Sciatic nerve (tissue), 2 donors: Measurements from ENCODE around the gene WNT7B. TPM values are rescaled to one million over a fixed set of nuclear protein-coding genes. Genes with fewer than 3 reads are reported as not detected.
A peak's percentile ranks its signal among the peaks of the same experiment; 100 is the strongest.

Source experiments
- ATAC-seq: fragments of 200-7000 bp; cut with Tn5 transposase; one replicate; pipeline ENCODE4 v1.9.1; 2020; ENCODE audit warnings: mild to moderate bottlenecking, moderate library complexity
- DNase-seq: peaks from one replicate; pipeline ENCODE4 v3.0.0-alpha.2; 2020; ENCODE audit warnings: low spot score
- intact Hi-C: fragments of 100-400 bp; cut with DNase I; formaldehyde crosslinking; loops from one replicate; pipeline ENCODE4 v1.14.2; 2022
- total RNA-seq: library from RNA; stranded (reverse); fragmentation: NEBNext Ultra II Directional; extraction: Animal tissue kit (Norgen Biotek cat#: 25700); gene quantifications from one replicate; pipeline ENCODE4 v1.2.1, GENCODE V29; 2021
- donor health status: DM: no; HTN: no; CAD: no.
- donor health status: DM: no; HTN: no; CAD: no.

WNT7B gene
- total RNA-seq, 1 donor from 2014 or later: not detected

DNA sequence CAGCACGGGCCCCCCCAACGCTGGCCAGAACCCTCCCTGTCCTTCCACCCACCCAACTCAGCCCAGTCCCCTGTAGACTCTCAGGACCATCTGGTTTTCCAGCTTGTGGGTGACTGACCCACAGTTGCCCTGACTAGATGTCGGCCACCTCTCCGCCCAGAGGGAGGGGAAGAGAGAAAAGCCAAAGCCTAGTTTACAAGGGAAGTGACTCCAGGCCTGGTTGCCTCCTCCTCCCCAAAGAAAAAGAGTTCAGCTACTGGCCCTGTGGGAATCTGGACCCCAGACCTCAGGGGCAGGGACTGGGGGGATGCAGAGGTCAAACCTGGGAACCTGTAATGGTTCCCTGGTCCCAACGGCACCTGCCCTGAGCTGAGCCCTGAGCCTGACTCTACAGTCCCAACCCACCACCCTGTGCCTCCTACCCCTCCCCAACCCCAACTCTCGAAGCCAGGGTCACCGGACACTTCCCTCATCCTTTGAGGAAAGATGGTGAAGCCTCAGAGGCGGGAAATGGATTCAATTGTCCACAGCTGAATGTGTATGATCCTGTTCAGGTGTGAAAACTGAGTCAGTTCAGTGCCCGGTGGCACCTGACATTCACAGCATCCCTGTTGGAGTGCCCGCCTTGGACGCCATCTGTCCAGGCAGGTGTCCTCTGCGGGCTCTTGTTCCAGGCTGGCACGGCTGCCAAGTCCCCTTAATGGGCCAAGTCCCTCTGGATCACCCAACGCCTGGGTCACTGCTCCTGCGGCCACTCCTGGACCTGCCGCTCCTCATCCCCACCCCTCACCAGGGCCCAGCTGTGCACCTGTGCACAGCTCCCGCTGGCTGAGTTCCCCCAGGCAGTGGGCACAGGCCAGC is 21.0 kb upstream of the WNT7B start:
- DNase-seq (no peak), ATAC-seq (peak; percentile 58)
- intact Hi-C loops: loop anchor here (10.0 kb wide), 1 partner anchor 317 kb away; no protein-coding TSS in a partner anchor

DNA sequence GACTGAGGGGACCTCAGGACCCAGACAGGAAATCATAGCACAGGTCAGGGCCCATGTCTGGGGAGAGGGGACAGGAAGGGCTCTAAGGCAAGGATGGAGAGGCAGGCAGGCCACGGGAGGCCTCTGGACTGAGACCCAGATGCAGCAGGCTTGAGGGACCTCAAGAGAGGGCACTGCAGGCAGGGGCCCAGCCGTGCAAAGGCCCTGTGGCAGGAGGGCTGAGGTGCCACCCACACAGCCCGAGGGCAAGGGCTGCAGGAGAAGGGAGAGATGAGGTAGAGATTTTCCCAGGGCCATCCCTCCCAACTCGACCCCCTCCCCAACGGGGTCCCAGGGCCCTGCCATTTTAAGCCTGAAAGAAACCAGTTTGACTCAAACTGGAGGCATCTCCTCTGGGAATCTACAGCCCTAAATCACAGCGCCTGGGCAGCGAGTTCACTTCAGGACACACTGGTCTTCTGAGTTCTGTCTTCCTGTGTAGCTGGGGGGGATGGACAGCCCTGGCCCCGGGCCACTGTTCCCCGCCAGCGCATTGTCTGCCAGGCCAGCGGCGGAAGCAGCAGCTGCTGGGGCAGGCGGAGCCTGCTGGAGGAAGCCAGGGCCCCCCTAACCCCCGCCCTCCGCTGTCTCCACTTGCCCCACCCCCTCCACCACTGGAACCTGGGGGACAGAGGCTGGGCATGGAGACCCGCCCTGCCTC is 20.3 kb upstream of the WNT7B start:
- peak; percentile 90 for DNase-seq
- intact Hi-C loops: loop anchor here (10.0 kb wide), 1 partner anchor 318 kb away; no protein-coding TSS in a partner anchor
- peak; percentile 91 for ATAC-seq

DNA sequence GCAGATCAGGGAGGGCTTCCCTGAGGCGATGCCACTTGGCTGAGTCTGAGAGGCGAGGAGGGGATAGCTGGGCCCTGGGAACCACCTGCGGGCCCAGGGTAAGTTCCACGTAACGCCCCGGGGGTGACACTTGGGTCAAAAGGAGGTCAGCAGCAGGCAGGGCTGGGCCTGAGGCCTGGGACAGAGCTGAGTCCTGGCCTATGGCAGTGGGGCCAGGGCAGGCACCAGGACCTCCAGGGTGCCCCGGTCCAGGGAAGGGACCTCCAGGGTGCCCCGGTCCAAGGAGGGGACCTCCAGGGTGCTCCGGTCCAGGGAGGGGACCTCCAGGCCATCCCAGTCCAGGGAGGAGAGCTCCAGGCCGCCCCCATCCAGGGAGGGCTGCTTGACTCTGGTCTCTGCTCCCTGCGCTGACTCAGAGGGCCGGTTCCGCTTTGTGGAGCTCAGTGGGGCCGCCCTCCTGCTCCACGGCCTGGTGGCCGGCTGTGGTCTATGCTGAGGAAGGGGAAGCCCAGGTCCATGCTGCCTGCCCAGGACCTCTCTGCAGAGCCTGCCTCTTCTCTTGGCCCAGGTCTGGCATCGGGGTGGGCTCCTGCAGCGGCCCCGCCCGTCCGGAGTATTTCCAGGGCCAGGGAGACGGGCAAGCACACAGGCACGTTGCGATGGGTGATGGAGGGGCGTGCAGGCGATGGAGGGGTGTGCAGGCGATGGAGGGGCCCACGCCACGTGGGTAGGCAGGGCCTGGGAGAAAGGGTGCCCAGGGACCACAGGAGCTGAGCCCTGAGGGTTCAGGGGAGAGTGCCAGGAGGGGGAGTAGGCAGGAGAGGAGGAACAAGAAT is 19.5 kb upstream of the WNT7B start:
- peak; percentile 54 for ATAC-seq
- intact Hi-C loops: loop anchor here (10.0 kb wide), 1 partner anchor 318 kb away; no protein-coding TSS in a partner anchor
- DNase-seq: peak; percentile 79

DNA sequence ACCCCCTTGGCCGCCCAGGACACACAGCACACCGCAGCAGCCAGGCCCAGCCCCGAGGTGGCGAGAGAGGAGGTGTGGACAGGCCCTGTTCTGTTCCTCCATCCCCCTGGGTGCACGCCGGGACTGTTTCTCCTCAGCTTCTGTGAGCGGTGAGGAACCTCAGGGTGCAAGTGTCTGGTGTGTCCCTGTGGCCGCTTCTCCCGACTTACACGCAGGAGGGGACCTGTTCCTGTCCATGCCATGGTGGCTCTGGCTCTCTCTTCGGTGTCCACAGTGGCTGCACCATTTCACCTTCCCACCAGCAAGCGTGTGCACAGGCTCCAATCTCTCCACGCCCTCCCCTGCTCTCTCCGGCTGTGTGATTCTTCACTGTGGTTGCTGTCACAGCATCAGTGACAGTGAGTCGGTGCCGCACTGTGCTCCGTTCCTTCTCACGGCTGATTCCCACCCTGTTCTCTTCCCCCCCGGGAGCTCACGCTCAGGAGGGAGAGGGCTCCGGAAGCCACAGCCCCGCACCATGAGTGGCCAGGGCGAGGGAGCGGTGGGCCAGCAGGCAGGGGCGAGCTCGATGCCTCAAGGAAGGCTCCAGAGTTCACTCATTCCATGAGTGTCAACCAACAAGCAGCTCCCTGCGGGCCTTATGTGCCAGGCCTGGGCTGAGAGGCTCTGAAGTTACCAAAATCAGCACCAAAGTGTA is 18.6 kb upstream of the WNT7B start:
- DNase-seq: no peak

DNA sequence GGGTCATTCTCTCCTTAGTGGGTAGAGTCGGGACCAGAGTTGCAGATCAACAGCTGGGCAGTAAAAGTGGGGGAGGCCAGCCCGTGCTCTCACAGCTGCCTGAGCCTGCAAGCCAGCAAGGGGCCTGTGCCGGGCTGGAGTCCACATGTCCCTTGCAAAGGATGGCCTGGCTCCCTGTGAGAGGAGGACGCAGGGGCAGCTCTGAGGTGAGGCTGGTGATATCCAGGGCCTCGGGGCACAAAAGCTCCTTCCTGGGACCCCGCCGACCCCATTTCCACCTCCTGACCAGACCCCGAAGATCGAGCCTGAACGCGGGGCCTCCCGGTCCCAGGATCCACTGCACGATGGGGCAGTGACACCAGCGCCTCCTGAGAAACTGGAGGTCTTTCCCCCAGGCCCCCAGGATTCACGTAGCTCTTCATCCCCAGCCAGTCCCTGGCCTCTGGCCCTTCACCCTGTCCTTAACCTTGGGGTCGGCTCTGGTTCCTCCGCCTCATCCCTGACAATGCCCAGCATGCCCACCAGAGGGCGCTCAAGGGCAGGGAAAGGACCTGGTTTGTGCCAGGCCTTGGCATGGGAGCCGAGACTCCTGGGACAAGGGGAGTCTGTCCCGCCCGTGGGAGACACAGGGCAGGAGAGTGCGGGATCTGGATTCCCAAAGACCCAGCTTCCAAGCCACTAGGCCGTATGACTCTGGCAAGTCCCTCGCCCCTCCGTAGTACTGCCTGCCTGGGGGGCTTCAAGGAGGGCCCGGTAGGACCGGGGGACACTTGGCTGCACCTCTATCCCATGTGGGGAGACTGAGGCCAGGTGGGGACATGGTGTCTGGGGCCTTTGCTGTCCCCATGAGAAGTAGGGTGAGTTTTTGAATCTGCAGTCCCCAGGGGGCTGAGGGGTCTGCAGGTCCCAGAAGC is 17.8 kb upstream of the WNT7B start:
- DNase-seq (peak; percentile 95), ATAC-seq (peak; percentile 62)
- intact Hi-C loops: loop anchor here (10.0 kb wide), 1 partner anchor 320 kb away; no protein-coding TSS in a partner anchor

More for the DNA sequence above, 18.6 kb upstream of the WNT7B start:
- ATAC-seq: no peak
- intact Hi-C loops: loop anchor here (10.0 kb wide), 1 partner anchor 319 kb away; no protein-coding TSS in a partner anchor

DNA sequence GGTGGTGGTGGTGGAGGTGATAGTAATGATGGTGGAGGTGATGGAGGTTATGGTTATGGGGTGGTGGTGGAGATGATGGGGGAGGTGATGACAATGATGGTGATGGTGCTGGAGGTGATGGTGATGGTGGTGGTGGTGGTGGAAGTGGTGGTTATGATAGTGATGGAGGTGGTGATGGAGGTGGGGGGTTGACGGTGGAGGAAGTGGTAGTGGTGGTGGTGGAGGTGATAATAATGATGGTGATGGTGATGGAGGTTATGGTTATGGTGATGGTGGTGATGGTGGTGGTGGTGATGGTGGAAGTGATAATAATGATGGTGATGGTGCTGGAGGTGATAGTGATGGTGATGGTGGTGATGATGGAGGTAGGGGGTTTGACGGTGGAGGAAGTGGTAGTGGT is 16.9 kb upstream of the WNT7B start:
- ATAC-seq: no peak
- intact Hi-C loops: loop anchor here (10.0 kb wide), 1 partner anchor 321 kb away; no protein-coding TSS in a partner anchor
- no peak for DNase-seq

DNA sequence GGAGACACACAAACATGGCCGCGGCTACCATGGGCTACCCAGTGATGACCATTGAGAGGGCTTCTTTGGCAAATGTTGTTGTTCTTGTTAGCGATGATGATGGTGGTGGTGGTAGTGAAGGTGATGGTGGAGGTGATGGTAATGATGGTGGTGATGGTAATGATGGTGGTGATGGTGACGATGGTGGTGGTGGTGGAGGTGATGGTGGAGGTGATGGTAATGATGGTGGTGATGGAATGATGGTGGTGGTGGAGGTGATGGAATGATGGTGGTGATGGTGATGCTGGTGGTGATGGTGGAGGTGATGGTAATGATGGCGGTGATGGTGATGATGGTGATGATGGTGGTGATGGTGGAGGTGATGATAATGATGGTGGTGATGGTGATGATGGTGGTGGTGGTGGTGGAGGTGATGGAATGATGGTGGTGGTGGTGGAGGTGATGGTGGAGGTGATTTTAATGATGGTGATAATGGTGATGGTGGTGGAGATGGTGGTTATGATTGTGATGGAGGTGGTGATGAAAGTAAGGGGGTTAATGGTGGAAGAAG is 16.3 kb upstream of the WNT7B start:
- intact Hi-C loops: loop anchor here (10.0 kb wide), 1 partner anchor 322 kb away; no protein-coding TSS in a partner anchor
- ATAC-seq (no peak), DNase-seq (no peak)

DNA sequence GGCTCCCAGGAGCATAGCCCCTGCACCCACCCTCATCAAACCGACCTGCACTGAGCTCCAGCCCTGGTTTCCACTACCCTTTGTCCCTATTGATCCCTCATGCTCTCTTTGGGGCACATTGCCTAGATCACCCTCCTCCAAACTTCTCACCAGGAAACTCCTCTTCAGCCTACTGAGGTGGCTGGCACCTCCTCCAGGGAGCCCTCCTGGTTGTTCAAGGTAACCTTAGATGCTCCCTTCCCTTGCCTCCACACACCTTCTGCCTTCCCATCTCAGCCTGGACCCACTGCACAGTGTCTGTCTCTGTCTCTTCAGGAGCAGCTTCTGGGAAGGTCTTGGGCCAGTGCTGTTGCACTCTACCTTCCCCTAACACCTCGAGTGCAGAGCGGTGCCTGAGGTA is 15.8 kb upstream of the WNT7B start:
- ATAC-seq: no peak
- no peak for DNase-seq
- intact Hi-C loops: loop anchor here (10.0 kb wide), 1 partner anchor 322 kb away; no protein-coding TSS in a partner anchor

DNA sequence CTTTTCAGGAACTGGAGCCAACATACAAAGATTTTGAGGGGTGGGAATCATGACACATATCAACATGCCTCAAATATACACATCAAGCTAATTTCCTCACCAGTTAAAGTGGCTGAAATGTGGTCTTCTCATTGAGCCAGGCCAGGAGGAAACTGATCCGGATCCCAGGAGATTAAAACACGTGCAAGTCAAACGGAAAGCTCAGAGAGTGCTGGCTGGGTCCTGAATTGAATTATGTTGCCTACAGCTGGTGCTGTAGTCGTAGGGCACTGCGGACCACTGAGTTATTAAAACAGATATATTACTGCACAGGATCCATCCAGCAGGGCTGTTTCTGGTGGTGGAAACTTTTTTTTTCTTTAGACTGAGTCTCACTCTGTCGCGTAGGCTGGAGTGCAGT is 14.1 kb upstream of the WNT7B start:
- ATAC-seq (no peak), DNase-seq (no peak)
- intact Hi-C loops: loop anchor here (10.0 kb wide), 1 partner anchor 324 kb away; no protein-coding TSS in a partner anchor

DNA sequence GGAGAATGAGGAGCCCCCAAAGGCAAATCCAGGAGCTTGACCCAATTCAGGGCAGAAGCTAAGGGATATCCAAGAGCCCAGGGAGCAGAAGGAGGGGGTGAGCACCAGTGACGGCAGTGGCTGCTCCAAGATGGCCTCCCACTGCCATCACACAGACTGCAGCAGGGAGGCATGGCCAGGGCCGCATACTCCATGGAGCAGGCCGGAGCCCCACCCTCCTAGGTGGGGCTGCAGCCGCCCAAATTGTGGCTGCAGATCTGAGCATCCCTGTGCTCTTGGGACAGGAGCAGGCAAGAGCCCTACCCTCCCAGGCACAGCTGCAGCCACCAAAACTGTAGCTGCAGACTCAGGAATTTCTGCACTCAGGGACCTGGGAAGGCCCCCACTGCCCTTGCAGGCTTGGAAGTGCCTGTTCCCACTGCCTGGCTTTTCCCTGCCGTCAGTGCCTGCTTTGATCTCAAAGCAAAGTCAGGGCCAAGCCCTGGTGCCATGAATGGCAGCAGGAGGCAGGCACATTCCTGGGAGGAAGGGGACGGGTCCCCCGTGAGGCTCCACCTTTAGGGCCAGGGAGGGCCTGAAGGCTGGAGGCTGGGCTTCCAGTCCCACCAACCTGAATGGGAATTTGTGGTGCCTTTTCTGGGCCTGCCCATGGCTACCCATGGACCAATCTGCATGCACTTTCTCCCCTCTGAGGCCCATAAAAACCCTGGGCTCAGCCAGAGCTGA is 10.3 kb upstream of the WNT7B start:
- ATAC-seq: no peak

DNA sequence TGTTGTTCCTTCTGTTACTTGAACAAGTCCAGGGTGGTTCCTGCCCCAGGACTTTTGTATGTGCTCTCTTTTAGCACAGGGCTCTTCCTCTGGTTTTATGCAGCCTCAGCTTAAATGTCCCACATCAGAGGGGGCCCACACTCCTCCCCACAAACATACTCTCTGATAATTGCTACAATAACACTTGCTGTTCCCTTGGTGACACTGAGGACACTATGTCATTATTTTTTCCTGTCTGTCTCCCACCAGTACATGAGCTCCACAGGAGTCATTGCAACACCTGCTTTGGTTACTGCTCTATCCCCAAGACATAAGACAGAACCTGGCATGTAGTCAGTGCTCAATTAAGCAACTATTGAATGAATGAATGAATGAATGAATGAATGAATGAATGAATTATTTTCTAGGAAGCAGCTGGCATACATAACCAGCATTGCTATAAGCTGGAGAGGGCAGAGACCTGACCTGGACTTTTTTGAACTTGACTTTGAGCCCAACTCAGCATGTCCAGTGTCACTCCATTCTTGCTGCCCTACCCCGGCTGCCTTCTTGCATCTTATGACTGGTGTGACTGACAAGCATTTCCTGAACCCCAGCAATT is 7.5 kb upstream of the WNT7B start:
- intact Hi-C loops: no loop called here
- no peak for ATAC-seq

More for the DNA sequence above, 10.3 kb upstream of the WNT7B start:
- intact Hi-C loops: no loop called here
- DNase-seq: no peak

DNA sequence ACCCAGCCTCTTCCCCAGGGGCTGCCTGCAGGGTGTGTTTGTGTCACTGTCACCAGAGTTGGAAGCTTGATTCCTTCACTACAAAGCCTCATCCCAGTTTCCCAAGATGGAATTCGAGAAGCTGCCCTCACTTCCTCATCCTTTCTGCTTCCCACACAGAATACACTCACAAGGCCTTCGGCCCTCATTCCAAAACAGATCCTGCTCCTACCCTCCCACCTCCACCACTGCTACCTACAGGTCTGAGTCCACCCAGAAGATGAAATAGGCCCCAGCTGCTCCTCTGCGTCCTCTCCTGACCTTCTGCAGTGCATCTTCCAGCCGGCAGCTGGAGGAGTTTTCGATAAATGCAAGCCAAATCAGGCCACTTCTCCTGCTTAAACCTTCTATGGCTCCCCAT is 6.8 kb upstream of the WNT7B start:
- intact Hi-C loops: no loop called here
- ATAC-seq: no peak
- DNase-seq: no peak

More for the DNA sequence above, 7.5 kb upstream of the WNT7B start:
- DNase-seq: no peak

DNA sequence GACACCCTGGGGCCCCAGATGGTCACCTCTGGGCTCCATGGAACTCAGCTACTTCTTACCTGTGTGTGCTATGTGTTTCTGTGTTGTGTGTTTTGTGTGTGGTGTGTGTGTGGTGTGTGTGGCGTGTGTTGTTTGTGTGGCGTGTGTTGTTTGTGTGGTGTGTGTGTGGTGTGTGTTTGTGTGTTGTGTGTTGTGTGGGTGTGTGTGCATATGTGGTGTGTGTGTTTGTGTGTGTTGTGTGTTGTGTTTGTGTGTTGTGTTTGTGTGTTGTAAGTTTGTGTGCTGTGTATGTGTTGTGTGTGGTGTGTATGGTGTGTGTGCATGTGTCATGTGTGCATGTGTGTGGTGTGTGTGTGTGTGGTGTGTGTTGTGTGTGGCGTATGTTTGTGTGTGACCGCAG is 3.8 kb upstream of the WNT7B start:
- no peak for ATAC-seq

DNA sequence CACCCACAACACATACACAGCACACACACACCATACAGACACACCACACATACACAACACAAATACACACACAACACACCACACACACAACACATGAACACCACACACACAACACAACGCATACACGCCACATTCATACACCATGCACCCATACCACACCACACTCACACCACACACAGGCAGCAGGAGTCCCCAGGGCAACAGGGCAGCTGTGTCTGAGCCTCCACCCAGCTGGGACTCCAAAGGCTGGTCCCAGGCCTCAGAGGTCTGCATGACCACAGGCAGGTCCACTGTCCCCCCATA is 3.3 kb upstream of the WNT7B start:
- intact Hi-C loops: no loop called here
- no peak for ATAC-seq
- DNase-seq: no peak

More for the DNA sequence above, 3.8 kb upstream of the WNT7B start:
- intact Hi-C loops: no loop called here
- no peak for DNase-seq

DNA sequence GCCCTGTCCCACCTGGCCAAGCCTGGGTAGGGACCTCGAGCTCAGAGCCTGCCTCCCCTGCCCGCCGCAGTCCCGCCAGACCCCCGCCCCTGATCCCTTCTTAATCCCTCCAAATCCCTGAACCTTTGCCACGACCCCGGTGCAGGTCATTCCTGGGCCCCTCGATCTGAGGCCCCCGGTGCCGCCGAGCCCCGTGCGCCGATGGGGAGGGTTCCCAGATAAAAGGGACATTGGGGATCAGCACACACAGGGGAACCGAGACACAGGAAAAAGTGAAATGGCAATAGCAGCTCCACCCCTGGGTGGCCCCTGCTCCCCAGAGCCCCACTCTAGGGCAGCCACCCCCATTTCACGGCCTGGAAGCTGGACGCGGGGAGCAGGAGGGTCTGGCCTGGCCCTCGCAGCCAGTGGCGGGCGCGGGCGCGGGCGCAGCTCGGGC is 1.3 kb upstream of the WNT7B start:
- no peak for DNase-seq
- ATAC-seq: no peak
- intact Hi-C loops: no loop called here
